T-helper 1 cell treated with Interleukin-12 subunit alpha and Interleukin-12 subunit beta and Interleukin-4 antibody, amounts not matched to agents 30 μg/mL and 1 μg/mL, for 36 hours (primary cell): ENCODE results near the gene STX1B.
A peak's percentile ranks its signal among the peaks of the same experiment; 100 is the strongest.
"Not testable (repeated sequence)": the region's sequence is repeated elsewhere in the genome, so short reads cannot be mapped to it uniquely, and the experiment has no call there.

Experiments used
- H3K27ac Mint-ChIP-seq: one replicate; pipeline ENCODE4 v1.8.0; 2021; ENCODE audit warnings: mild to moderate bottlenecking, mixed read lengths
- H3K27me3 Mint-ChIP-seq: one replicate; pipeline ENCODE4 v1.8.0; 2021; ENCODE audit warnings: low read depth, mixed read lengths
- H3K36me3 Mint-ChIP-seq: one replicate; pipeline ENCODE4 v1.8.0; 2021; ENCODE audit warnings: low read depth, mixed read lengths
- H3K4me1 Mint-ChIP-seq: one replicate; pipeline ENCODE4 v1.8.0; 2021; ENCODE audit warnings: low read depth, mixed read lengths
- H3K4me3 Mint-ChIP-seq: one replicate; pipeline ENCODE4 v1.8.0; 2021; ENCODE audit warnings: mild to moderate bottlenecking, moderate library complexity, mixed read lengths
- H3K9me3 Mint-ChIP-seq: one replicate; pipeline ENCODE4 v1.8.0; 2021; ENCODE audit warnings: mixed read lengths

STX1B gene

GRCh38 chr16:31025339-31025738 lies 14.9 kb upstream of the STX1B start:
- peaks cover 7% of the 10 kb centered on the region for H3K4me1 Mint-ChIP-seq

GRCh38 chr16:31023627-31024226 lies 13.3 kb upstream of the STX1B start:
- H3K4me1 Mint-ChIP-seq: peaks cover 7% of the 10 kb centered on the region

More at GRCh38 chr16:31025339-31025738, 14.9 kb upstream of the STX1B start:
- Mint-ChIP-seq H3K36me3 (no peaks in the 10 kb centered on the region), H3K27ac (peak overlapping the region; percentile 76), H3K9me3 (no peaks in the 10 kb centered on the region), H3K27me3 (no peaks in the 10 kb centered on the region), H3K4me3 (no peak overlapping the region)

GRCh38 chr16:31023252-31023602 lies 12.8 kb upstream of the STX1B start:
- peaks cover 7% of the 10 kb centered on the region for H3K4me1 Mint-ChIP-seq
- no peak overlapping the region for H3K4me3 Mint-ChIP-seq
- H3K27me3 Mint-ChIP-seq: no peaks in the 10 kb centered on the region
- H3K9me3 Mint-ChIP-seq: no peaks in the 10 kb centered on the region
- no peaks in the 10 kb centered on the region for H3K36me3 Mint-ChIP-seq
- no peak overlapping the region for H3K27ac Mint-ChIP-seq

More at GRCh38 chr16:31023627-31024226, 13.3 kb upstream of the STX1B start:
- Mint-ChIP-seq H3K4me3 (no peak overlapping the region), H3K9me3 (no peaks in the 10 kb centered on the region), H3K27me3 (no peaks in the 10 kb centered on the region), H3K36me3 (no peaks in the 10 kb centered on the region), H3K27ac (no peak overlapping the region)

GRCh38 chr16:31022544-31023251 lies 12.3 kb upstream of the STX1B start:
- Mint-ChIP-seq H3K27ac (no peak overlapping the region), H3K9me3 (no peaks in the 10 kb centered on the region), H3K4me3 (no peak overlapping the region), H3K27me3 (no peaks in the 10 kb centered on the region), H3K4me1 (peaks cover 7% of the 10 kb centered on the region), H3K36me3 (no peaks in the 10 kb centered on the region)

- Mint-ChIP-seq H3K36me3 (no peaks in the 10 kb centered on the region), H3K27ac (no peak overlapping the region), H3K27me3 (no peaks in the 10 kb centered on the region), H3K9me3 (no peaks in the 10 kb centered on the region), H3K4me1 (peaks cover 7% of the 10 kb centered on the region), H3K4me3 (no peak overlapping the region)
Measured at GRCh38 chr16:31020536-31020935, 10.1 kb upstream of the STX1B start.

- peaks cover 18% of the 10 kb centered on the region for H3K27me3 Mint-ChIP-seq
- H3K4me1 Mint-ChIP-seq, H3K9me3 Mint-ChIP-seq, H3K36me3 Mint-ChIP-seq, H3K27ac Mint-ChIP-seq, H3K4me3 Mint-ChIP-seq: not testable (repeated sequence)
Measured at GRCh38 chr16:31017756-31018155, 7.3 kb upstream of the STX1B start.

GRCh38 chr16:31016018-31016417 lies 5.6 kb upstream of the STX1B start:
- H3K4me1 Mint-ChIP-seq: peaks cover 7% of the 10 kb centered on the region
- no peaks in the 10 kb centered on the region for H3K36me3 Mint-ChIP-seq
- no peaks in the 10 kb centered on the region for H3K9me3 Mint-ChIP-seq
- peaks cover 36% of the 10 kb centered on the region for H3K27me3 Mint-ChIP-seq
- H3K4me3 Mint-ChIP-seq: no peak overlapping the region
- H3K27ac Mint-ChIP-seq: no peak overlapping the region

GRCh38 chr16:31013292-31013691 lies 2.9 kb upstream of the STX1B start:
- H3K9me3 Mint-ChIP-seq, H3K27ac Mint-ChIP-seq, H3K4me3 Mint-ChIP-seq, H3K4me1 Mint-ChIP-seq, H3K36me3 Mint-ChIP-seq: not testable (repeated sequence)
- H3K27me3 Mint-ChIP-seq: peaks cover 52% of the 10 kb centered on the region

- H3K27ac Mint-ChIP-seq, H3K9me3 Mint-ChIP-seq, H3K4me1 Mint-ChIP-seq, H3K36me3 Mint-ChIP-seq: not testable (repeated sequence)
- peak overlapping the region; percentile 62 for H3K4me3 Mint-ChIP-seq
- peaks cover 57% of the 10 kb centered on the region for H3K27me3 Mint-ChIP-seq
Measured at GRCh38 chr16:31011815-31012214, 1.4 kb upstream of the STX1B start.

- no peaks in the 10 kb centered on the region for H3K9me3 Mint-ChIP-seq
- H3K27ac Mint-ChIP-seq: no peak overlapping the region
- H3K4me3 Mint-ChIP-seq: peak overlapping the region; percentile 45
- peaks cover 54% of the 10 kb centered on the region for H3K27me3 Mint-ChIP-seq
- H3K4me1 Mint-ChIP-seq: peaks cover 7% of the 10 kb centered on the region
- no peaks in the 10 kb centered on the region for H3K36me3 Mint-ChIP-seq
Measured at GRCh38 chr16:31009894-31010584, 399 bp downstream of the STX1B start.

- peaks cover 50% of the 10 kb centered on the region for H3K27me3 Mint-ChIP-seq
- no peak overlapping the region for H3K27ac Mint-ChIP-seq
- no peaks in the 10 kb centered on the region for H3K36me3 Mint-ChIP-seq
- no peaks in the 10 kb centered on the region for H3K9me3 Mint-ChIP-seq
- peaks cover 7% of the 10 kb centered on the region for H3K4me1 Mint-ChIP-seq
- H3K4me3 Mint-ChIP-seq: no peak overlapping the region
Measured at GRCh38 chr16:31009120-31009519, 1.3 kb downstream of the STX1B start.

GRCh38 chr16:31008551-31008950 lies 1.9 kb downstream of the STX1B start:
- no peak overlapping the region for H3K4me3 Mint-ChIP-seq

GRCh38 chr16:31008149-31008548 lies 2.3 kb downstream of the STX1B start:
- Mint-ChIP-seq H3K27ac (no peak overlapping the region), H3K36me3 (no peaks in the 10 kb centered on the region), H3K4me1 (peaks cover 7% of the 10 kb centered on the region), H3K9me3 (no peaks in the 10 kb centered on the region), H3K4me3 (no peak overlapping the region), H3K27me3 (peaks cover 50% of the 10 kb centered on the region)

More at GRCh38 chr16:31008551-31008950, 1.9 kb downstream of the STX1B start:
- Mint-ChIP-seq H3K9me3 (no peaks in the 10 kb centered on the region), H3K36me3 (no peaks in the 10 kb centered on the region), H3K27ac (no peak overlapping the region), H3K4me1 (peaks cover 7% of the 10 kb centered on the region), H3K27me3 (peaks cover 51% of the 10 kb centered on the region)

GRCh38 chr16:31007684-31008083 lies 2.8 kb downstream of the STX1B start:
- Mint-ChIP-seq H3K36me3 (no peaks in the 10 kb centered on the region), H3K27me3 (peaks cover 45% of the 10 kb centered on the region), H3K27ac (no peak overlapping the region), H3K4me3 (no peak overlapping the region), H3K4me1 (peaks cover 7% of the 10 kb centered on the region), H3K9me3 (no peaks in the 10 kb centered on the region)

GRCh38 chr16:31006589-31006988 lies 3.8 kb downstream of the STX1B start:
- no peak overlapping the region for H3K27ac Mint-ChIP-seq
- H3K4me1 Mint-ChIP-seq: peaks cover 4% of the 10 kb centered on the region
- no peaks in the 10 kb centered on the region for H3K36me3 Mint-ChIP-seq
- H3K4me3 Mint-ChIP-seq: no peak overlapping the region
- H3K27me3 Mint-ChIP-seq: peaks cover 34% of the 10 kb centered on the region
- no peaks in the 10 kb centered on the region for H3K9me3 Mint-ChIP-seq
